RPMI7951 (cell line): ENCODE data around the gene CNN3. TPM values are rescaled to one million over a fixed set of nuclear protein-coding genes. Genes with fewer than 3 reads are reported as not detected.
"Not testable (repeated sequence)": the region's sequence is repeated elsewhere in the genome, so short reads cannot be mapped to it uniquely, and the experiment has no call there.

Experiments used
- DNase-seq: peaks from one replicate; pipeline ENCODE4 v3.0.0-alpha.2; 2012; ENCODE audit warnings: low read depth
- total RNA-seq: library from RNA; depleted of rRNA; stranded (reverse); fragments of >200 nt; shearing (Covaris generic); gene quantifications from 2 replicates; pipeline ENCODE4 v1.2.3, GENCODE V29; 2014

Gene CNN3
- total RNA-seq, 1 experiment from 2014 or later: 321 TPM

DNA sequence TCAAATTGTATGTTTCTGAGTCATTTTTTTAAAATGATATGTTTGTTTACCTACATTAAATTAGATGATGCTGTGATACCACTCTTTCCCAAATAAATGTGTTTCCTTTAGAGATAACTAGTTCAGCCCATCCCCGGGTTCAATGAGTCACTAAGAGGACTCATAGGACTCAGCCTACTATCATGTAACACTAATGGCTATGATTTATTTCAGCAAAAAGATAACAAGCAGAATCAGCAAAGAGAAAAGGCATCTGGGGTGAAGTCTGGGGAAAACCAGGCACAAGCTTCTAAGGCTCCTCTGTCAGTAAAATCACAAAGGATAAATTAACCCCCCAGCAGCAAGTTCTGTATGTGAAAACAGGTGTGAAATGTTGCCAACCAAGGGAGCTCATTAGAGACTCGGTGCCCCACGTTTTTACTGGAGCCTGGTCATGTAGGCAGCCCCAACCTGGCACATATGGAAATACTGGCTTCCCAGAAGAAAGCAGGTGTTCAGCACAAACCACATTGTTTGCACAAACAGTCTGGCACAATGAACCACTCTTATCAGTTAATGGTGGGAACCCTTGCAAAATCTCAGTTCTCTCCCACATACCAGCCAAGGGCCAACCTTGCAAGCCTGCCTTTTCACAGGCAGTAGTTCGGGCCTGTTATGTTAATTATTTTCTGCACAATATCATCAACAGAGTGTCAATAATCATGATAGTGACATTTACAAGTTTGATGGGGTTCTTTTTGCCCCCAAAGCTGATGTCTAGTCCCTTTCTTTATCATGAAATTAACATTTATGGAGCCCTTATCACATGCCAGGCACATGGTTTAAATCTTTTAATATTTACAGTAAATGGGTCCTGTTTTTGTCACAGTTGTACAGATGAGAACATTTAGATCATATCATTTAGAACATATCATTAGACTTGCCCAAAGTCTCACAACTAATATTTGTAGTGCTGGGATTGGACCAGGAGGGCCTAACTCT is 23.1 kb upstream of the CNN3 start:
- DNase-seq: peak; percentile 63

DNA sequence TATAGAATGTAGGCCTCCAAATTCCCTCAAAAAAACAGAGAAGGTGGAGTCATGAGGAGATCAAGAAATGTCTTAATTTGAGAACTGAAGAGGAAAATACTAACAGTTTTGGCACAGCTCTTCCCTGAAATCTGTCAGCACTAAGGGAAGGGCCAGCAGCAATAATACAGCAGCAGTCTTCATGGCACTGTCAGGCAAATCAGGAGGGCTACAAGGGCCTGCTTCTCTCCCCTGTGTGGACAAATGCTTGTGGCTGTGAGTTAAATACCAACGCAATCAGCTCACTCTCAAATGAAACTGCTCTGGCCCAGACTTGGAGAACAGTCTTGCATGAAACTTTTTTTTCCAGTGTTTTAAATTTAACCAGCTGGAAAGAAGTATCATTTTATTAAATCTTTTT is 20.5 kb upstream of the CNN3 start:
- no peak for DNase-seq

DNA sequence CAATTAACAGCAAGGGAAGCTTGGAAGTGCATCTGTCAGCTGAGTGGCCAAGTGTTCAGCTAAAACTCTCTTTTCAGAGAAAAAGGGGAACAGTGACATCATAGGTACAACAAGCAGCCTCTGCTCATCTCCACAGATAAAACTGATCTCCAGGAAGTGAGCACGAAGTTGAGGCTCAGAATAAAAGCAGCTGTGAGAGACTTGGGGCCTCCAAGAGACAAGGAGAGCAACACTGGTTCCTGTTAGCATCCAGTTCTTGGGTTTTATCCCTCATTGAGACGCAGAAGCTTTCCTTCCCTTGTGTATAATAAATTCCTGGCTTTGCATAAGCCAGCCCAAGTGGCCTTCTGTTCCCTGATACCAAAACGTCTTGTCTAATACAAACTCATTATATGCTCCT is 20.0 kb upstream of the CNN3 start:
- DNase-seq: no peak

DNA sequence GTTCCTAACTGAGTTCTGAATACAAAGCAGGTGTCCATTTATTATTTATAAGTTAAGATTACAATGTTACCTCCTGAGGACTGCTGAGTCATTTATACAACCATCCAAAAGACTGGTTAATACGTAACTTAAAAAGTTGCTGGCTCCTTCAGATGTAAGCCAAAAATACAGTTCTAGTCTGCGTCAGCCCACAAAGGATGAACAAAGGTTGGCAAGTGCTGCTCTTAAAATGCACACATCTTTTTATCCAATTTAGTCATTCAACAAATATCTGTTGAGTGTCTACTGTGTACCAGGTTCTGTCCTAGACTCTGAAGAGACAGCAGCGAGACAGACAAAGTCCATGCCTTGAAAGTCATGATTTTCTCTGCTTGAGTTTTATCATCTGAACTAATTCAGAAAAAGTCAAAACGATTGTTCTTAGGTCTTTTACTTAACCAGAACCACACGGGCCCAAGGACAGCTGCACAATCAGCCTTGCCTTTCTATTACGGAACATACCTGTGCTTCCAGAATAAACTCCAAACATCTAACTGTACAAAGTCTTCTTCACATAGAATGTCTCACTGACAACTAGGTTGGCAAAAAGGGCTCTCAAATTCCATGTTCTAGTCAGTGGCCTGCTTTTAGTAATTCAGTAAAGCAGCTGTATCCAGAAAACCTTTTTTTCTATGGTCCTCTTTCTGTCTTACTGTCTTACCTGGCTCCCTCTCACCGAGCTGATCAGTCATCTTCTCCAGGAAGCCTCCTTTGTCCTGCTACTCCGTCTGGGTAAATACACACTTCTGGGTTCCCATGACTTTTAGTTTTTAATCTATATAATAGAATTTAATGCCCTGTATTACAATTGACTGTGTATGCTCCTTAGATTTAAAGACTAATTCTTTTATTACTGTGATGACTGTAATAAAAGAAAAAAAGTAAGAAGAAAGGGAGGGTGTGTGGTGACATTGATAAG is 15.5 kb upstream of the CNN3 start:
- DNase-seq: no peak

DNA sequence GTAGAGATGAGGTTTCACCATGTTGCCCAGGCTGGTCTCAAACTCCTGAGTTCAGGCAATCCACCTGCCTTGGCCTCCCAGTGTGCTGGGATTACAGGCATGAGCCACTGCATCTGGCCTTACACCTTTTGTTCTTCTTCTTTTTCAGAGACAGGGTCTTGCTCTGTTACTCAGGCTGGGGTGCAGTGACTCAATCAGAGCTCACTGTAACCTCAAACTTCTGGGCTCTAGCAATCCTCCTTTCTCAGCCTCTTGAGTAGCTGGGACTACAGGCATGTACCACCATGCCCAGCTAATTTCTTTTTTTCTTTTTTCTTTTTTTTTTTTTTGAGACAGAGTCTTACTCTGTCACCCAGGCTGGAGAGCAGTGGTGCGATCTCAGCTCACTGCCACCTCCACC is 14.6 kb upstream of the CNN3 start:
- not testable (repeated sequence) for DNase-seq

DNA sequence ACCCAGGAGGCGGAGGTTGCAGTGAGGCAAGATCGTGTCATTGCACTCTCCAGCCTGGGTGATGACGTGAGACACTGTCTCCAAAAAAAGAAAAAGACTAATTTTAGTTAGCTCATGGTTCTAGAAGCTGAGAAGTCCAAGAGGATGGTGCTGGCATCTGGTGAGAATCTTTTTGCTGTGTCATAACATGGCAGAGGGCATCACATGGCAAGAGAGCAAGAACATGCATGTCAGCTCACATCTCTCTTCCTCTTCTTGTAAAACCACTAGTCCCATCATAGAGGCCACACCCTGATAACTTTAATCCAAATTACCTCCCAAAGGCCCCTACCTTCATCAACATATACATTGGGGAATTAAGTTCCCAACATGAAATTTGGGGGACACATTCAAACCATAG is 13.8 kb upstream of the CNN3 start:
- DNase-seq: no peak

DNA sequence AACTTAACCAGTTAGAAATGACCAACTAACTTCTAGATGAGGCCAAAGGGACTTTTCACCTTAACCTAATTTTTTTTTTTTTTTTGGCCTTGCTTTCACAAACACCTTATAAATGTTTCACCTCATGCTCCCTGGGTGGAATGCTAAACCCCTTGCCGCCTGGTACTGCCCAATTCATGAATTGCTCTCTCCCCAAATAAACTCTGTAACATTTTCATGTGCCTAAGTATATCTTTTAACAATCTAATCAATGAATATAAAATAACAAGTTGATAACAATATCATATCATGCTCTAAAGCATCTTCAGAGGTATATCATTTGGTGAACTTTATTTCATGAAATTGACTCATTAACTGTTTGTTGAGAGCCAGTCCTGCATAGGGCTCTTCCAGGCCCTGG is 10.9 kb upstream of the CNN3 start:
- no peak for DNase-seq

DNA sequence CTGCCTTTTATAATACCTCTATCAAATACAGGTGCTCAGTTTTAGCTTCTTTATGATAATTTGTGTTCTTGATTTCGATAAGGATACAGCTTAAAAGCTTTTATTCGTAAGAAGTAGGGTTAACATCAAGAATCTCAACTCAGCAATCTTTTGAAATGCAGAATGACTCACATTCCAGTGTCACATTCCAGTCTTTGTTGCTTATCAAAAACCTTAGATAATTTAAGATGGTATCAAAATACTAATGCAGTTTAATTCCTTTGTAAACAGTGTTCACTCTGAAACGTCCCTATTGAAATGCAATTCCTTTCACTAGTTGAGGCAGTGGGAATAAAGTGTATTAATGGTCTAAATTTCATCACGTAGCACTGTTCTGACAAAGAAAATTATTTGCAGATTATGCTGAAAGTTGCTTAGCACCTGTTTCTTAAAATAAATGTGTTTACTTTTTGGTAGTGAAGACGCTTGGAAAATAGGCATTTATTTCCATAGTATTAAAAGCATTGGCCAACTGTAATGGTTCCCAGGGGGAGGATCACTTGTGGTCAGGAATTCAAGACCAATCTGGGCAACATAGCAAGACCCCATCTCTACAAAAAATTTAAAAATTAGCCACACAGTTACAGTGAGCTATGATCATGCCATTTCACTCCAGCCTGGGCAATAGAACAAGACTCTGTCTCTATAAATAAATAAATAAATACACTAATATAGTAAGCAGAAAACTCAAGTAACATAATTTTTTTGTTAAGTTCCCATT is 10.1 kb upstream of the CNN3 start:
- no peak for DNase-seq

DNA sequence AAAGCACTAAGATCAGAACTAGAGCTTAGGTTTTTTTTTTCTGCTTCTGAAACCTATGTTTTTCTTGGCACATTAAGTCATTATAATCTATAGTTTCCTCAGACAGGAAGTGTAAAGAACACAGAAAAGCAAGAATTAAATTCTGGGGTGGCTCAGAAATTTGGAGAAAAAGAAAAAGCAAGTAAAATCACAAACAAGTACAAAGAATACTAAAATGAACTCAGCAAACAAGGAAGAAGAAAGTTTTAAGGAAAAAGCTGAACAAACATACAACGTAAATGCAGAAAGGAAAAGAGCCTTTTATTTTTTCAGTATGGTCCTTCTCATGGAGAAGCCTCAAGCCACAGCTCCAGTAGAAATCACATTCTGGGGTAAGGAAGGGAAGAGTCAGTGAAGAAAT is 8.6 kb upstream of the CNN3 start:
- DNase-seq: no peak

DNA sequence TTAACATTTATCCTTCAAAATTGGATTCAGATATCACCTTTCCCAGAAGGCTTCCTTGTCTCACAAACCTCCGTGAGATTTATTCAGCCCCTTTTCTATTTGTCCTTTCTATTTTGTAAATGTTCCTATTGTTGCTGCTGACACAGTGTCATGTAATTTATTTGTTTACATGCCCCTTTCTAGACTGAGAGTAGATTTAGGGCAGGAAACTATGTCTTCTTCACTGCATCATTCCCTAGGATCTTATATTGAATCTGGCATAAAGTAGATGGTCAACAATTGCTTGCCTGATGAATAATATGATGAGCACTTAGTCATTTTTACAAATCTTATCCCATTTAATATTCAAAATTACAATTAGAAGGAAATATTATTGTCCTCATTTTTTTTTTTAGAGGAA is 8.1 kb upstream of the CNN3 start:
- no peak for DNase-seq

DNA sequence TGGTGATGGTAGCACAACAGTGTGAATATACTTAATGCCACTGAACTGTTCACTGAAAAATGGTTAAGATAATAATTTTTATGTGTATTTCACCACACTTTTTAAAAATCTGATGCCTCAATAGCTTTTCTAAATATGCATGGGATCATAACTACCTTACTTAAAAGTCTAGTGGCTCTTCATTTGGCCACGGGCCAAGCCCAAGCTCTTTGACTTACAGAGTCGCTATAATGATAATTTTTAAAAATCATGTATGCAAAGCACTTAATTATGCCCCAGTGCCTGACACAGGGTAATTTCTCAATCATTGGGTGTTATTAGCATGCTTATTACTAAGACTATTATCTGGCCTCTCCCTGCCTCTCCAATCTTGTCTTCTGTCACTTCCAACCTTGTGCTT is 7.6 kb upstream of the CNN3 start:
- DNase-seq: no peak

DNA sequence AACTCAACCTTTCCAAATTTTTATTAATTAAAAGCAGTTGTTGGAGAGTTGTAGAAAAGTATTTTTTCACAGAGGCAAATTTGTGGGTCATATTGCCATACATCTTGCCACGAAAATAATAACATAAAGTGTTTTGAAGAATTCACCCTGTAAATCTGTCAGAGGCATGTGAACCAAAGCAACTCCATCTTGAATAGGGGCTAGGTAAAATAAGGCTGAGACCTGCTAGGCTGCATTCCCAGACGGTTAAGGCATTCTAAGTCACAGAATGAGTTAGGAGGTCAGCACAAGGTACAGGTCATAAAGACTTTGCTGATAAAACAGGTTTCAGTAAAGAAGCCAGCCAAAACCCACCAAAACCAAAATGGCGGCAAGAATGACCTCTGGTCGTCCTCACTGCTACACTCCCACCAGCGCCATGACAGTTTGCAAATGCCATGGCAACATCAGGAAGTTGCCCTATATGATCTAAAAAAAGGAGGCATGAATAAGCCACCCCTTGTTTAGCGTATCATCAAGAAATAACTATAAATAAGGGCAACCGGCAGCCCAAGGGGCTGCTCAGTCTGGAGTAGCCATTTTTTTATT is 4.4 kb upstream of the CNN3 start:
- no peak for DNase-seq

DNA sequence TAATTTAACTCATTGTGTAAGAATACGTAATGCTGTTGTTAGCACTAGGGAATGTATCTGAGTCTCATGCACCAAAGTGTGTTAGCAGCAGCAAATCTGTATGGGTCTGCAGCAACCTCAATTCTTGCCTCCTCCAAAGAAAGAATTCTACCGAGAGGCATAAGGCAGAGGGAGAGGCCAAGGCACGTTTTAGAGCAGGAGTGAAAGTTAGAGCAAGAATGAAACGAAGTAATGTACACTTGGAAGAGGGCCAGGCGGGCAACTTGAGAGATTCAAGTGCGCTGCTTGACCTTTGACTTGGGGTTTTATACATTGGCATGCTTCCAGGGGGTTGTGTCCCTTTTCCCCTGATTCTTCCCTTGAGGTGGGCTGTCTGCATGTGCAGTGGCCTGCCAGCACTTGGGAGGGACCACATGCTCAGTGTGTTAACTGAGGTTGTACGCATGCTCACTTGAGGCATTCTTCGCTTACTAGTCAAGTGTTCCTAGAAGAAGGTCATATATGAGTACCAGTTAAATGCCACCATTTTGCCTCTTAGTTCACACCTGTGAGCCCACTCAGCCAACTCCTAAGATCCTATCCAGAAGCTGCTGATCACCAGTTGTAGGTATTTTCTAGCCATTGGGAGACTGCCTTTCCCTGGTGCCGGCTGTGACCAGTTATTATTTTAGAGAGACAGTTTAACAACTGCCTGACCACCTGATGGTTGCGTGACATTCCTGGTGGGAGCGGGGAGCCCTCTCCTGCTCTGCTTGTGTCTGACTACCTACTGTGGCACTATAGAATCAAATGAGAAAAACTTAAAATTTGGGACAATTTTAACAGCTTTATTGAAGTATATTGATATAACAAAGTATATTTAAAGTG is 2.7 kb upstream of the CNN3 start:
- DNase-seq: peak; percentile 39

DNA sequence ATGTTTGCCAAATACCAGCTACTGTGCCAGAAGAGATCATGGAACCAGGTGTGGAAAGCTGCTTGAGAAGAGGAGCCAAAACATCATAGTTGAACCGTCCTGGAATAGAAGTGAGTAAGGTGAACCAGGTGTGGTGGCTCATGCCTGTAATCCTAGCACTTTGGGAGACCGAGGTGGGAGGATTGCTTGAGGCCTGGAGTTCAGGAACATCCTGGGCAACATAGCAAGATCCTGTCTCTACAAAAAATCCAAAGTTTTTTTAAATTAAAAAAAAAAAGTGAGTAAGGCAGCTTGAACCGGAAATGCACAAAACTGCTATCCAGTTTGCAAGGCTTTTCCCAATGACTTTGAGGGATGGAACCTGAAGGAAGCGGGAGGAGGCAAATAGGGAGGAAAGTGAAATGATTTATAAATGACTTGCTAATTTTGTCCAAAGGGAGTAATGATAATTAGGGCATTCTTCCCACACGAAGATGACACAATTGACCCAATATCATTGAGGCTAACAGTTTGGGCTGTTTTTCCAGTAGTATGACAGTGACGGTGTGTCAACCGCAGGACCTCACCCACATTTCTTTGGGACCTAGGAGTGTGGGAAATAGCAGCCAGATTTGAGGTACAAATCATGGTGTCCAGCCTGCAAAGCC is 1.5 kb upstream of the CNN3 start:
- no peak for DNase-seq

DNA sequence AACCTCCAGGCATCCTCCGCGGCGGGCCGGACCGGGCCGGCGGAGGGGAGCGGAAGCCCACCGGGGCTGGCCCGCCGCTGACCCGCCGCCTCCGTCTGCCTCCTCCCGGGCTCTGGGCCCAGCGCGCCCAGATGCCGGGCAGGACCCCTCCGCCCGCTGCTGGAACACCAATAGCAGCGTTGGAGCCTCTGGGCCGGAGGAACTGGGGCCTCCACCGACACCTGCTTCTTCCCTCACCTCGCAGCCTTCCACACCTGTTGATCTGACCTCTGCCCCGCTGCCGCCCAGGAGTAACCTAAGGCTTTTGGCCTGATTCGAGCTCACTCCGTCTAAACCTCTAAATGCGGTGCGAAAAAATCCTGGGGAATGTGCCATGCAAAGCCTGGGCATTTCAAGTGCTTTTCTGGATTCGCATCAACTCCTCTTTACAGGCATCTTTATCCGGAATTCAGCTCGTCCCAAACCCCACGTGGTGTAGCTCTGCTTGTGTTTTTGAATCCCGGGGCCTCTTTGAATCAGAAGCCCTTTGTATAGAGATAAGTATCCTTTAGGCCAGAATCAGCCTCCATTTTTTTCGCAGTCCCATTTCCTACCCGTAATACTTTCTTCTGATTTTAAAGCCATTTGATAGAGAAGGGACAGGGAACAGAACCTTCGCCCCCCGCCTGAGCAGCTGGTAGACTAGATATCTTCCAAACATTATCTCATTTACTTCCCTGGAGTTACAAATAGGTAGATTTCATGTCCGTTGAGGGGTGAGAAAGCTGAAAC is 680 bp upstream of the CNN3 start:
- peak; percentile 70 for DNase-seq

DNA sequence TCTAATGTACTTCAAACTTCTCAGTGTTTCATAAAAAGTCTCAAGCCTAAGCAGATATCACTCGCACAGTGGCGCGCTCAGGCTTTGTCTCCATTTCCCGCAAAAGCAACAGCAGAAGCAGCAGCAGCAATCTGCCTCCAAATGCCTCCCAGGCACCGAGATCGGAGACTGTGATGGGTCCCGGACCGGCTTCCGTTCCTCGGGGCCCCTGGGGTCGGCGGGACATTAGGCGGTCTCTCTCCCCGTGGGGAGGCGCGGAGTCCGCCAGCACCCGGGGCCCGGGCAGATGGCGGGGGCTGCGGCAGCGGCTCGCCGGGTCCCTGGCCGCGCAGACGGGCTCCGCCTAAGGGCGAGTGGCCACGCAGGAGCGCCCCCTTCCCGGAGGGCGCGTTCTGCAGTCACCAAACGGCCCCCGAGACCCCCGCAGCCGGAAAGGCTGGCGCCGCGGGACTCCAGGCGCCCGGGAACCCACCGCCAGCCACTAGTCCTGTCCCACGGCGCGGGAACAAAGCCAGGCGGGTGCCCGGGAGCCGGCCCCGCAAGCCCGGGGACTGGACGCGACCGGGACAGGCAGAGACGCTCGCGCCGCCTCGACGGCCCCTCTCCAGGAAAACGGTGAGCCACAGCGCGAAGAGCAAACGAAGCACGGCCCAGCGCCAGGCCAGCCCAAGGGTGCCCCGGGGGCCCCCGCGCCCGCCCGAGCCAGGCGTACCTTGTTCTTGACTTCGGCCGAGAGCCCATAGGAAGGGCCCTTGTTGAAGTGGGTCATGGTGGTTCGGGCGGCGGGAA is 590 bp downstream of the CNN3 start:
- DNase-seq: peak; percentile 55

DNA sequence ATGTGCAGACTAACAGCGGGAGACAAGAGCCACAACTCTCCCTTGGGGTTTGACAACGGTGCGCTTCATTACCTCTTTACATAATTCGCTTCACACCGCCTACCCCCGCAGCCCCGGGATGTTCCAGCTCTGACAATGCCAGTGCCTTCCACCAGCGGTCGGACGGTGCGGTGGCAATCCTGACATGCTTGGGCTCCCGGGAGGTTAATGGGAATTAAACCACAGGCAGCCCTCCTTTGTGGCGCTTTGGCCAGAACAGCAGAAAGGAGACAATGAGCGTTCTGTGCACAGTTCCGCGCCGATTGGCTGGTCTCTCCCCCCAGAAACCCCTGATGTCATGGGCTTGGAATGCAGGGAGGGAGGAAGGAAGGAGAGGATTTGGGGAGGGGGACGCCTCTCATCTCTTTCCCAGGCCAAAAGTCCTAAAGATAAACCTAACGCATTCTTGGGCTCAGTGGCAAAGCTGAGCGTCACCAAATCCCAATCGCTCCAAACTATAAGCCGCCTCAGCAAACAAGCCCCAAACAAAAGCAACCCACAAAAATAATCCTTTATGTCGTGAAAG is 1.3 kb downstream of the CNN3 start:
- peak; percentile 94 for DNase-seq

DNA sequence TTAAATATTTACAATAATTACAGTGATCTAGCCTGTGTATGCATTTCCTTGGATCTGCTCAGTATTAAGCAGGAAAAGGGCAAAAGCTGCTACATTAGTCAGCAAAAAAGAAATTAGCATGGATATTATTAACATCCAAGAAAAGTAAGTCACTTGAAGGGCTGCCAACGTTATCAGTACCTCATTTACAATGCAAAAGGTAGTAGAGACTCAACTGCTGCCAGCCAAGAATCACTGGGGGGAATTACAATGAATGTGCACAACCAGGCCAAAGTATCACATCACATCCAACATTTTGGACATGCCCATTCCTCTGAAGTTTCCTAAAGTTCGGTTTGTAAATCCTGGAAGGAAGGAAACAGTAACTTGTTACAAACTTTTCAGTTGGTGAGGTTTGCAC is 1.9 kb downstream of the CNN3 start:
- no peak for DNase-seq
